ENCODE measurements around the gene MDH1.

GRCh38 chr2:63553049-63553448, 35.7 kb upstream of the MDH1 start:
- TF ChIP-seq SUZ12 (IDR thresholded peaks at IDR 0.05; ENCODE audit: extremely low read depth, insufficient read depth, insufficient read length) (no peak), YY1 (IDR thresholded peaks at IDR 0.05; ENCODE audit: insufficient read depth, insufficient read length) (no peak)
